Peyer's patch (tissue), 4 donors: ENCODE results near the gene SPON1.

ENCODE experiments used
- CTCF ChIP-seq, 6 experiments: fragments of 450-650 bp in 4 of 6; fragments of 200-600 bp in 2 of 6; sonication (generic) in 1 of 6; IDR thresholded peaks; one replicate each; pipeline ENCODE4 v1.5.1; 2017 to 2019; ENCODE audit warnings: antibody characterized with exemption in 6 of 6, mild to moderate bottlenecking in 3 of 6, moderate library complexity in 1 of 6
- POLR2A ChIP-seq, 2 donors: fragments of 450-650 bp; IDR thresholded peaks; one replicate each; pipeline ENCODE4 v1.5.1; 2017; ENCODE audit warnings: antibody characterized with exemption in 2 of 2, mild to moderate bottlenecking in 2 of 2, moderate library complexity in 2 of 2

GRCh38 chr11:13974631-13975030 is 12.1 kb downstream of the SPON1 start:
- TF ChIP-seq CTCF (IDR thresholded peaks at IDR 0.05): no peak
- no peak for TF ChIP-seq POLR2A (IDR thresholded peaks at IDR 0.05)
